ENCODE results near the gene SLC25A22.

SLC25A22 gene

DNA sequence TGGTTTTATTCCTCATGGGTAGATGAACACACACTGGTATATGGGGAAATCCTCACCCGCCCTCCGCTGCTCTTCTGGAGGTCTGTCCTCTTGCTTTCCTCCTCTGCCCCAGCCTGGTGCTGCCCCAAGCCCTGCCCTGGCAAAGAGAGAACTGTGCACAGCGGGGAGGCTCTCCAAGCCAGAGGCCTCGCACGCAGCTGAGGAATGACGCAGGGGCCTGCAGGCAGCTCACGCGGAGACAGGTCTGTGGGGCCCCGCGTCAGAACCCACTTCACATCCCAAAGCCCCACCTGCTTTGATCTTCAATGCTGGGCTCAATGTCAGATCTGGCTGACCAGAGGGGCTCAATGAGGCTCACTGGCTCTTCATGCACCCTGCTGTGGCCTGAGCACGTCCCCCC lies 30.8 kb downstream of the SLC25A22 start:
- no peaks in the 10 kb centered on the region for H3F3A ChIP-seq (ENCODE audit: low read depth)
- no peaks in the 10 kb centered on the region for H3K27me3 ChIP-seq (ENCODE audit: insufficient read depth, low read length, poor library complexity, severe bottlenecking)
- peaks cover 5% of the 10 kb centered on the region for H4K20me1 ChIP-seq (ENCODE audit: insufficient read depth, low read length, poor library complexity, severe bottlenecking)
- H3K4me3 ChIP-seq (ENCODE audit: low read length, poor library complexity, severe bottlenecking), result no peak overlapping the region
- H3K9me3 ChIP-seq (ENCODE audit: insufficient read depth, low read depth, low read length), result no peaks in the 10 kb centered on the region
- no peak for TF ChIP-seq EZH2phosphoT487 (IDR thresholded peaks at IDR 0.05; ENCODE audit: borderline replicate concordance)
- TF ChIP-seq, protein P1, sequence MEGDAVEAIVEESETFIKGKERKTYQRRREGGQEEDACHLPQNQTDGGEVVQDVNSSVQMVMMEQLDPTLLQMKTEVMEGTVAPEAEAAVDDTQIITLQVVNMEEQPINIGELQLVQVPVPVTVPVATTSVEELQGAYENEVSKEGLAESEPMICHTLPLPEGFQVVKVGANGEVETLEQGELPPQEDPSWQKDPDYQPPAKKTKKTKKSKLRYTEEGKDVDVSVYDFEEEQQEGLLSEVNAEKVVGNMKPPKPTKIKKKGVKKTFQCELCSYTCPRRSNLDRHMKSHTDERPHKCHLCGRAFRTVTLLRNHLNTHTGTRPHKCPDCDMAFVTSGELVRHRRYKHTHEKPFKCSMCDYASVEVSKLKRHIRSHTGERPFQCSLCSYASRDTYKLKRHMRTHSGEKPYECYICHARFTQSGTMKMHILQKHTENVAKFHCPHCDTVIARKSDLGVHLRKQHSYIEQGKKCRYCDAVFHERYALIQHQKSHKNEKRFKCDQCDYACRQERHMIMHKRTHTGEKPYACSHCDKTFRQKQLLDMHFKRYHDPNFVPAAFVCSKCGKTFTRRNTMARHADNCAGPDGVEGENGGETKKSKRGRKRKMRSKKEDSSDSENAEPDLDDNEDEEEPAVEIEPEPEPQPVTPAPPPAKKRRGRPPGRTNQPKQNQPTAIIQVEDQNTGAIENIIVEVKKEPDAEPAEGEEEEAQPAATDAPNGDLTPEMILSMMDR (conservative IDR thresholded peaks at IDR 0.05; ENCODE audit: low read length), result no peak
- peaks cover 47% of the 10 kb centered on the region; the same call in 1 of the 2 replicates for H3K36me3 ChIP-seq (ENCODE audit: insufficient read depth, low read length)
- no peak overlapping the region for H3K9ac ChIP-seq (ENCODE audit: low read depth, low read length, poor library complexity, severe bottlenecking)
- H2AFZ ChIP-seq (ENCODE audit: low read length), result no peak overlapping the region
- no peak overlapping the region for H3K4me2 ChIP-seq (ENCODE audit: low read depth, low read length, poor library complexity, severe bottlenecking)
- peaks cover 4% of the 10 kb centered on the region; the same call in 1 of the 2 replicates for H3K79me2 ChIP-seq (ENCODE audit: insufficient read depth, low read length)
- peaks cover 2% of the 10 kb centered on the region for H3K4me1 ChIP-seq (ENCODE audit: insufficient read depth, low read length, poor library complexity, severe bottlenecking)
- no peaks in the 10 kb centered on the region for H3K9me2 ChIP-seq (replicated peaks; ENCODE audit: low read depth, low read length)

DNA sequence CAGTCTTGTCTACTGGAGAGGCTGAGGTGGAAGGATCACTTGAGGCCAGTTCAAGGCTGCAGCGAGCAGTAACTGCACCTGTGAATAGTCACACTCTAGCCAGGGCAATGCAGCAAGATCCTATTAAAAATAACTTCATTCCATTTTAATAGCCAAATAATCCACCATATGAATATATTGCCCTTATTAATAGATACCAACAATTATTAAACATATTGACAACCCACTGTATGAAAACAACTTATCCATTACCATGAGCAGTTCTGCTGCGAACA lies 31.2 kb downstream of the SLC25A22 start:
- no peaks in the 10 kb centered on the region for H3K27me3 ChIP-seq (ENCODE audit: insufficient read depth, low read length, poor library complexity, severe bottlenecking)
- H3K4me3 ChIP-seq (ENCODE audit: low read length, poor library complexity, severe bottlenecking), result no peak overlapping the region
- H3K9me3 ChIP-seq (ENCODE audit: insufficient read depth, low read depth, low read length), result no peaks in the 10 kb centered on the region
- TF ChIP-seq, protein P1 (conservative IDR thresholded peaks at IDR 0.05; ENCODE audit: low read length), result no peak
- no peak for TF ChIP-seq EZH2phosphoT487 (IDR thresholded peaks at IDR 0.05; ENCODE audit: borderline replicate concordance)
- peaks cover 5% of the 10 kb centered on the region for H4K20me1 ChIP-seq (ENCODE audit: insufficient read depth, low read length, poor library complexity, severe bottlenecking)
- peaks cover 4% of the 10 kb centered on the region; the same call in 1 of the 2 replicates for H3K79me2 ChIP-seq (ENCODE audit: insufficient read depth, low read length)
- no peaks in the 10 kb centered on the region for H3K9me2 ChIP-seq (replicated peaks; ENCODE audit: low read depth, low read length)
- peaks cover 50% of the 10 kb centered on the region; the same call in 1 of the 2 replicates for H3K36me3 ChIP-seq (ENCODE audit: insufficient read depth, low read length)
- H3K4me2 ChIP-seq (ENCODE audit: low read depth, low read length, poor library complexity, severe bottlenecking), result no peak overlapping the region
- H3F3A ChIP-seq (ENCODE audit: low read depth), result no peaks in the 10 kb centered on the region
- H2AFZ ChIP-seq (ENCODE audit: low read length), result no peak overlapping the region
- no peak overlapping the region for H3K9ac ChIP-seq (ENCODE audit: low read depth, low read length, poor library complexity, severe bottlenecking)
- peaks cover 2% of the 10 kb centered on the region for H3K4me1 ChIP-seq (ENCODE audit: insufficient read depth, low read length, poor library complexity, severe bottlenecking)

DNA sequence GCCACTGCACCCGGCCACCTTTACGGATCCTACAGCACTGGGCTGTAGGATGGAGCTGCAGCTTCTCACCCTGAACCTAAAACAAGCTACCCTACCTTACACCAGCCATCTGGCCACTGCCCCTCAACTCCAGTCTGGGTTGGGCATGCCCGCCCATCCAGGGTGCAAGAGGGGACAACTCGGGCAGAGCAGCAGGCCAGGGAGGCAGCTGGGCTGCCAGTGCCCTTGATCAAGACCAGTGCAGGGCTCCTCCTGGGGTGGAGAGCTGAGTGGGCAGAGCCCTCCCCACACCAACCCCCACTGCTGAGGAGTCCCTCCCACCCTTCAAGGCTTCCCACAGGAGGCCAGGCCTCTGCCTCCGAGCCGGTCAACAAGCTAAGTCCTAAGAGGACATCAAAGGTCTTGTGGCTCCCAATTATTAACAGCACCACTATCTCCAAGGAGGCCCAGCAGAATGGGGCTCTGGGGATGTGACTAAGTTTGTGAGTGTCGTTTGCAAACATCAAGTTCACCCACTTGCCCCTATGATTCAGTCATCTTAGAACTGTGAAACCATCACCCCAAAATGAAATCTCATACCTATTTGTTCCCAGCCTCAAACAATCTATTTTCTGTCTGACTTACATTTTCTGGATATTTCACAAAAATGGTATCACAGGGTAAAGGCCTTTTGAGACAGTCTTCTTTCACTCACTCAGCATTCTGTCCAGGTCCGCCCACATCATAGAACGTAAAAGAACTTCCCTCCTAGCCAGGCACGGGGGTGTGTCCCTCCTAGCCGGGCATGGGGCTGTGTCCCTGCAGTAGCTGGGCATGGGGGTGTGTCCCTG lies 31.8 kb downstream of the SLC25A22 start:
- H3K4me1 ChIP-seq (ENCODE audit: insufficient read depth, low read length, poor library complexity, severe bottlenecking), result no peaks in the 10 kb centered on the region
- no peak overlapping the region for H3K4me3 ChIP-seq (ENCODE audit: low read length, poor library complexity, severe bottlenecking)
- TF ChIP-seq, protein P1 (conservative IDR thresholded peaks at IDR 0.05; ENCODE audit: low read length), result no peak
- no peak for TF ChIP-seq EZH2phosphoT487 (IDR thresholded peaks at IDR 0.05; ENCODE audit: borderline replicate concordance)
- peaks cover 1% of the 10 kb centered on the region; the same call in 1 of the 2 replicates for H3K79me2 ChIP-seq (ENCODE audit: insufficient read depth, low read length)
- H3K9me2 ChIP-seq (replicated peaks; ENCODE audit: low read depth, low read length), result no peaks in the 10 kb centered on the region
- H3K36me3 ChIP-seq (ENCODE audit: insufficient read depth, low read length), result peaks cover 56% of the 10 kb centered on the region; the same call in 1 of the 2 replicates
- H4K20me1 ChIP-seq (ENCODE audit: insufficient read depth, low read length, poor library complexity, severe bottlenecking), result peaks cover 3% of the 10 kb centered on the region
- no peak overlapping the region for H3K4me2 ChIP-seq (ENCODE audit: low read depth, low read length, poor library complexity, severe bottlenecking)
- H3F3A ChIP-seq (ENCODE audit: low read depth), result no peaks in the 10 kb centered on the region
- H3K9ac ChIP-seq (ENCODE audit: low read depth, low read length, poor library complexity, severe bottlenecking), result no peak overlapping the region
- no peak overlapping the region for H2AFZ ChIP-seq (ENCODE audit: low read length)
- H3K27me3 ChIP-seq (ENCODE audit: insufficient read depth, low read length, poor library complexity, severe bottlenecking), result no peaks in the 10 kb centered on the region
- no peaks in the 10 kb centered on the region for H3K9me3 ChIP-seq (ENCODE audit: insufficient read depth, low read depth, low read length)

All from Loucy (cell line).